Smooth muscle cell (in vitro differentiated cells): ENCODE measurements around the gene ADCY3. TPM values are rescaled to one million over a fixed set of nuclear protein-coding genes. Genes with fewer than 3 reads are reported as not detected.

Experiments used
- DNase-seq: peaks from one replicate; lab custom pipeline; 2025; ENCODE audit not compliant: unreplicated experiment; lab: John Stamatoyannopoulos, UW
- H2AFZ ChIP-seq: fragments of 200-600 bp; sonication (generic); 2 replicates; pipeline ENCODE4 v1.6.0; 2016; ENCODE audit warnings: antibody characterized with exemption, low read depth, mild to moderate bottlenecking
- H3F3A ChIP-seq: fragments of 200-600 bp; sonication (generic); 2 replicates; pipeline ENCODE4 v1.6.0; 2017; ENCODE audit warnings: antibody characterized with exemption, low read depth
- H3K27ac ChIP-seq: fragments of 200-600 bp; sonication (generic); 2 replicates; pipeline ENCODE4 v1.5.1; 2016; ENCODE audit warnings: low read depth, mild to moderate bottlenecking
- H3K27me3 ChIP-seq: fragments of 200-600 bp; sonication (generic); 2 replicates; pipeline ENCODE4 v1.6.1; 2016; ENCODE audit warnings: low read depth, mild to moderate bottlenecking
- H3K36me3 ChIP-seq: fragments of 200-600 bp; sonication (generic); 2 replicates; pipeline ENCODE4 v1.5.1; 2016; ENCODE audit warnings: low read depth
- H3K4me1 ChIP-seq: fragments of 200-600 bp; sonication (generic); 2 replicates; pipeline ENCODE4 v1.5.1; 2016; ENCODE audit warnings: low read depth
- H3K4me2 ChIP-seq: fragments of 200-600 bp; sonication (generic); 2 replicates; pipeline ENCODE4 v1.6.0; 2016; ENCODE audit warnings: mild to moderate bottlenecking
- H3K4me3 ChIP-seq: fragments of 200-600 bp; sonication (generic); 2 replicates; pipeline ENCODE4 v1.5.1; 2016; ENCODE audit warnings: mild to moderate bottlenecking
- H3K79me2 ChIP-seq: fragments of 200-600 bp; sonication (generic); 2 replicates; pipeline ENCODE4 v1.6.0; 2016; ENCODE audit warnings: low read depth, mild to moderate bottlenecking
- H3K9ac ChIP-seq: fragments of 200-600 bp; sonication (generic); 2 replicates; pipeline ENCODE4 v1.6.0; 2016; ENCODE audit warnings: low read depth
- H3K9me3 ChIP-seq: fragments of 200-600 bp; sonication (generic); replicated peaks from 2 replicates; pipeline ENCODE4 v1.5.1; 2016; ENCODE audit warnings: low read depth
- H4K20me1 ChIP-seq: fragments of 200-600 bp; sonication (generic); 2 replicates; pipeline ENCODE4 v1.6.0; 2016; ENCODE audit warnings: low read depth
- CTCF ChIP-seq: fragments of 200-600 bp; sonication (generic); IDR thresholded peaks from 2 replicates; pipeline ENCODE4 v1.5.1; 2017; ENCODE audit warnings: borderline replicate concordance, mild to moderate bottlenecking, antibody characterized with exemption; ENCODE audit not compliant: insufficient read depth, poor library complexity, severe bottlenecking
- WGBS: methylation state at CpG from one replicate; pipeline ENCODE4 v1.1.7; 2016; ENCODE audit warnings: low lambda C conversion rate; 5-methylcytosine and 5-hydroxymethylcytosine counted together
- polyA plus RNA-seq: library from polyadenylated mRNA; unstranded; fragments of >200 nt; fragmentation: Nextera tagmentation; extraction: Ambion mirVana; gene quantifications from 2 replicates; pipeline ENCODE4 v1.2.1, GENCODE V29; 2016
- total RNA-seq: library from RNA; depleted of rRNA; stranded (reverse); fragments of >200 nt; gene quantifications from 2 replicates; pipeline ENCODE4 v1.2.3, GENCODE V29; 2014

The ADCY3 gene
- total and polyA plus RNA-seq, 2 experiments from 2014 or later: 20.8 to 41.7 TPM

GRCh38 chr2:24860631-24861030 lies 59.4 kb downstream of the ADCY3 start:
- no peaks in the 10 kb centered on the region for H3K79me2 ChIP-seq
- DNase-seq: no peak
- peaks cover 3% of the 10 kb centered on the region for H3F3A ChIP-seq
- H3K9me3 ChIP-seq: no peaks in the 10 kb centered on the region
- H3K4me2 ChIP-seq: no peak overlapping the region
- no peak overlapping the region for H2AFZ ChIP-seq
- no peaks in the 10 kb centered on the region for H4K20me1 ChIP-seq
- no peak overlapping the region for H3K27ac ChIP-seq
- no peaks in the 10 kb centered on the region for H3K27me3 ChIP-seq
- TF ChIP-seq CTCF: no peak
- H3K4me1 ChIP-seq: peaks cover 9% of the 10 kb centered on the region
- H3K9ac ChIP-seq: no peak overlapping the region
- no peak overlapping the region for H3K4me3 ChIP-seq
- 92% methylated on average over 7 of the region's 7 CpGs for WGBS
- H3K36me3 ChIP-seq: no peaks in the 10 kb centered on the region

- no peaks in the 10 kb centered on the region for H3K36me3 ChIP-seq
- TF ChIP-seq CTCF: no peak
- 99% methylated on average over 15 of the region's 15 CpGs for WGBS
These were observed 60.0 kb downstream of the ADCY3 start for GRCh38 chr2:24859968-24860600.

GRCh38 chr2:24858996-24859395 lies 61.0 kb downstream of the ADCY3 start:
- no peaks in the 10 kb centered on the region for H3K27me3 ChIP-seq
- H3K9ac ChIP-seq: no peak overlapping the region
- DNase-seq: no peak
- no peak for TF ChIP-seq CTCF
- H3K79me2 ChIP-seq: no peaks in the 10 kb centered on the region
- peaks cover 15% of the 10 kb centered on the region for H3K4me1 ChIP-seq
- H3K27ac ChIP-seq: no peak overlapping the region
- H3F3A ChIP-seq: peaks cover 3% of the 10 kb centered on the region
- H3K4me3 ChIP-seq: no peak overlapping the region
- H3K4me2 ChIP-seq: no peak overlapping the region
- no peaks in the 10 kb centered on the region for H3K36me3 ChIP-seq
- 95% methylated on average over 12 of the region's 13 CpGs for WGBS
- no peaks in the 10 kb centered on the region for H3K9me3 ChIP-seq
- no peak overlapping the region for H2AFZ ChIP-seq
- H4K20me1 ChIP-seq: no peaks in the 10 kb centered on the region

More at GRCh38 chr2:24859968-24860600, 60.0 kb downstream of the ADCY3 start:
- no peak overlapping the region for H3K27ac ChIP-seq
- no peak overlapping the region for H2AFZ ChIP-seq
- peaks cover 15% of the 10 kb centered on the region for H3K4me1 ChIP-seq
- H3F3A ChIP-seq: peaks cover 3% of the 10 kb centered on the region
- H3K27me3 ChIP-seq: no peaks in the 10 kb centered on the region
- H3K4me2 ChIP-seq: no peak overlapping the region
- no peaks in the 10 kb centered on the region for H3K79me2 ChIP-seq
- DNase-seq: no peak
- H4K20me1 ChIP-seq: no peaks in the 10 kb centered on the region
- no peak overlapping the region for H3K4me3 ChIP-seq
- no peaks in the 10 kb centered on the region for H3K9me3 ChIP-seq
- no peak overlapping the region for H3K9ac ChIP-seq

GRCh38 chr2:24857746-24858145 lies 62.3 kb downstream of the ADCY3 start:
- no peaks in the 10 kb centered on the region for H3K36me3 ChIP-seq
- H3K4me3 ChIP-seq: no peak overlapping the region
- no peak overlapping the region for H3K27ac ChIP-seq
- TF ChIP-seq CTCF: no peak
- no peak for DNase-seq
- H3K9me3 ChIP-seq: no peaks in the 10 kb centered on the region
- whole genome bisulfite sequencing: 50% methylated on average over 6 of the region's 6 CpGs
- H3K27me3 ChIP-seq: no peaks in the 10 kb centered on the region
- H3K4me2 ChIP-seq: no peak overlapping the region
- peaks cover 15% of the 10 kb centered on the region for H3K4me1 ChIP-seq
- no peaks in the 10 kb centered on the region for H4K20me1 ChIP-seq
- H3K9ac ChIP-seq: no peak overlapping the region
- H3F3A ChIP-seq: peaks cover 3% of the 10 kb centered on the region
- no peaks in the 10 kb centered on the region for H3K79me2 ChIP-seq
- H2AFZ ChIP-seq: no peak overlapping the region
